ENCODE data around the gene HTR4. TPM values are rescaled to one million over a fixed set of nuclear protein-coding genes. Genes with fewer than 3 reads are reported as not detected.

HTR4 gene
- total RNA-seq, 1 experiment from 2014 or later = not detected

DNA sequence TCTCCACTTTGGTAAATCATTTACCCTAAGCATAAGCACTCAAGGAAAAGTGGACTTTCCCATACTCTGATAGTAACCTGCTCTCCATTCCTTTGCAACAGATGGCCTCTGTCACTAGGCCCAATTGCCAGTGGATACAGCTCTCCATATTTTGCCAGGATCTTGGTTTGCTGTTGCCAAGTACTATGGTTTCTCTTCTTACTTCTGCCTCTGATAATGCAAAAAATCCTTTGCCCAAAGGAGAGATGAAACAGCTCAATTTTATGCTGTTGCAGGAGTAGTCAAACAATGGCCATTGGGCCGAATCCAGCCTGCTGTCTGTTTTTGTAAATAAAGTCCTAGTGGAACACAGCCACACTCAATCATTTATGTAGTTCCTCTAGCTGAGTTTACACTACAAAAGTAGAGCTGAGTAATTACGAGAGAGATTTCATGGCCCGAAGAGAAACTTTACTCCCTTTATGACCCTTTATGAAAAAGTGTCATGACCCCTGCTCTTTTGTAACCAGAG lies 92.5 kb downstream of the HTR4 start:
- H3K27me3 ChIP-seq (replicated peaks; ENCODE audit: insufficient read depth, low read depth, low read length, poor library complexity) = peaks cover 46% of the 10 kb centered on the region
- H3K4me3 ChIP-seq (ENCODE audit: low read depth, low read length, poor library complexity, severe bottlenecking) = no peak overlapping the region
- POLR2A ChIA-PET (ENCODE audit: low non-redundant PET) = no interaction called here
- CTCF ChIA-PET = no interaction called here
- H3K4me1 ChIP-seq (ENCODE audit: insufficient read depth, low read length, poor library complexity, severe bottlenecking) = no peaks in the 10 kb centered on the region
- H3K27ac ChIP-seq (ENCODE audit: low read depth, low read length, poor library complexity, severe bottlenecking) = no peak overlapping the region
- TF ChIP-seq CTCF (conservative IDR thresholded peaks at IDR 0.05; ENCODE audit: low read depth, low read length) (no peak), EZH2 (IDR thresholded peaks at IDR 0.05; ENCODE audit: borderline replicate concordance, low read depth, low read length, poor library complexity, severe bottlenecking) (no peak)
- BruUV-seq (replicated peaks) = no TSS peak
- no peak for DNase-seq (ENCODE audit: low spot score)
- intact Hi-C loops (cut with micrococcal nuclease; ENCODE audit: unreplicated experiment) = no loop called here
- no peaks in the 10 kb centered on the region for H3K36me3 ChIP-seq (ENCODE audit: insufficient read depth, low read length, poor library complexity, severe bottlenecking)
- H3K9me3 ChIP-seq (ENCODE audit: low read depth, low read length, poor library complexity, severe bottlenecking) = no peaks in the 10 kb centered on the region

GRCh38 chr5:148559461-148559860 lies 94.9 kb downstream of the HTR4 start:
- intact Hi-C loops (cut with micrococcal nuclease; ENCODE audit: unreplicated experiment) = no loop called here
- no peaks in the 10 kb centered on the region for H3K9me3 ChIP-seq (ENCODE audit: low read depth, low read length, poor library complexity, severe bottlenecking)
- no peak overlapping the region for H3K27ac ChIP-seq (ENCODE audit: low read depth, low read length, poor library complexity, severe bottlenecking)
- H3K4me1 ChIP-seq (ENCODE audit: insufficient read depth, low read length, poor library complexity, severe bottlenecking) = no peaks in the 10 kb centered on the region
- no peaks in the 10 kb centered on the region for H3K36me3 ChIP-seq (ENCODE audit: insufficient read depth, low read length, poor library complexity, severe bottlenecking)
- TF ChIP-seq CTCF (conservative IDR thresholded peaks at IDR 0.05; ENCODE audit: low read depth, low read length) = no peak
- TF ChIP-seq EZH2 (IDR thresholded peaks at IDR 0.05; ENCODE audit: borderline replicate concordance, low read depth, low read length, poor library complexity, severe bottlenecking) = no peak
- DNase-seq (ENCODE audit: low spot score) = no peak
- H3K27me3 ChIP-seq (replicated peaks; ENCODE audit: insufficient read depth, low read depth, low read length, poor library complexity) = peaks cover 57% of the 10 kb centered on the region
- ChIA-PET POLR2A (ENCODE audit: low non-redundant PET) (no interaction called here), CTCF (interaction anchor here (0.6 kb wide), 1 partner anchor 416 kb away, joined by 3 read pairs; no protein-coding TSS in a partner anchor)
- H3K4me3 ChIP-seq (ENCODE audit: low read depth, low read length, poor library complexity, severe bottlenecking) = no peak overlapping the region
- no TSS peak for BruUV-seq (replicated peaks)

GRCh38 chr5:148558892-148559291 lies 95.4 kb downstream of the HTR4 start:
- intact Hi-C loops (cut with micrococcal nuclease; ENCODE audit: unreplicated experiment) = no loop called here
- no peak overlapping the region for H3K4me3 ChIP-seq (ENCODE audit: low read depth, low read length, poor library complexity, severe bottlenecking)
- no peaks in the 10 kb centered on the region for H3K9me3 ChIP-seq (ENCODE audit: low read depth, low read length, poor library complexity, severe bottlenecking)
- CTCF ChIA-PET = no interaction called here
- DNase-seq (ENCODE audit: low spot score) = no peak
- peaks cover 61% of the 10 kb centered on the region for H3K27me3 ChIP-seq (replicated peaks; ENCODE audit: insufficient read depth, low read depth, low read length, poor library complexity)
- no peaks in the 10 kb centered on the region for H3K4me1 ChIP-seq (ENCODE audit: insufficient read depth, low read length, poor library complexity, severe bottlenecking)
- POLR2A ChIA-PET (ENCODE audit: low non-redundant PET) = no interaction called here
- TF ChIP-seq CTCF (conservative IDR thresholded peaks at IDR 0.05; ENCODE audit: low read depth, low read length) (no peak), EZH2 (IDR thresholded peaks at IDR 0.05; ENCODE audit: borderline replicate concordance, low read depth, low read length, poor library complexity, severe bottlenecking) (no peak)
- BruUV-seq (replicated peaks) = no TSS peak
- H3K36me3 ChIP-seq (ENCODE audit: insufficient read depth, low read length, poor library complexity, severe bottlenecking) = no peaks in the 10 kb centered on the region
- H3K27ac ChIP-seq (ENCODE audit: low read depth, low read length, poor library complexity, severe bottlenecking) = no peak overlapping the region
